ENCODE results near the gene TBC1D30.

- TF ChIP-seq ZBTB33 (IDR thresholded peaks at IDR 0.05) = no peak
- TF ChIP-seq CTCF (IDR thresholded peaks at IDR 0.05; ENCODE audit: low read depth, low read length, missing input control) = no peak
- TF ChIP-seq YY1 (IDR thresholded peaks at IDR 0.05) = no peak
- TF ChIP-seq RAD21 (IDR thresholded peaks at IDR 0.05) = no peak
- no peak for TF ChIP-seq FOXA1 (IDR thresholded peaks at IDR 0.05)
- TF ChIP-seq SP1 (IDR thresholded peaks at IDR 0.05) = no peak
- no peak for TF ChIP-seq EGR1 (IDR thresholded peaks at IDR 0.05; ENCODE audit: low read depth in 2 of 2)
- no peak for TF ChIP-seq JUND (IDR thresholded peaks at IDR 0.05)
- TF ChIP-seq TAF1 (conservative IDR thresholded peaks at IDR 0.05) = no peak
- TF ChIP-seq MAX (IDR thresholded peaks at IDR 0.05) = no peak
Measured at GRCh38 chr12:64916411-64917261, 92.2 kb downstream of the TBC1D30 start.
